PC-3 (cell line): ENCODE results near the gene KCNH8.

ENCODE experiments used
- CTCF ChIP-seq: fragments of 300-600 bp; sonication (generic); conservative IDR thresholded peaks from 2 replicates; pipeline ENCODE4 v1.5.1; 2017; ENCODE audit warnings: antibody characterized with exemption, low read depth, mild to moderate bottlenecking, low read length
- EZH2 ChIP-seq: fragments of 300-600 bp; sonication (generic); IDR thresholded peaks from one replicate; pipeline ENCODE4 v1.6.1; 2017; ENCODE audit warnings: antibody characterized with exemption, mild to moderate bottlenecking, low read length; ENCODE audit not compliant: unreplicated experiment
- EZH2phosphoT487 ChIP-seq: fragments of 300-600 bp; sonication (generic); IDR thresholded peaks from 2 replicates; pipeline ENCODE4 v1.6.1; 2018; ENCODE audit warnings: mild to moderate bottlenecking, antibody characterized with exemption, low read length, borderline replicate concordance

- no peak for TF ChIP-seq CTCF
- TF ChIP-seq EZH2phosphoT487, result no peak
- TF ChIP-seq EZH2, result no peak
These were observed 271.8 kb downstream of the KCNH8 start for GRCh38 chr3:19420159-19420558.
